H1 (cell line): Measurements from ENCODE around the gene SPARC. TPM values are rescaled to one million over a fixed set of nuclear protein-coding genes. Genes with fewer than 3 reads are reported as not detected.

ENCODE experiments used
- CTCF ChIA-PET: fragments of 300-600 bp; sonication (Branson Sonifier 250); formaldehyde crosslinking; loops from one replicate; lab custom pipeline; 2021; ENCODE audit not compliant: partially characterized antibody; lab: Charles Lee
- POLR2A ChIA-PET: fragments of 300-600 bp; sonication (Branson Sonifier 250); formaldehyde crosslinking; loops from one replicate; lab custom pipeline; 2021; ENCODE audit warnings: inconsistent platforms; ENCODE audit not compliant: partially characterized antibody; lab: Charles Lee
- DNase-seq, 2 experiments: peaks; one replicate each; pipeline versions ENCODE4 v3.0.0 to v3.0.0-alpha.2; 2010 to 2022; ENCODE audit warnings: low spot score in 2 of 2, low read depth in 1 of 2, mixed read lengths in 1 of 2
- FAIRE-seq: peaks from 2 replicates; lab custom pipeline; 2011; peaks lifted over from hg19 to GRCh38; lab: Jason Lieb, UNC
- H2AFZ ChIP-seq: 2 replicates; pipeline ENCODE4 v1.8.1; 2012; ENCODE audit warnings: low read length, inconsistent platforms
- H2AK5ac ChIP-seq: 2 replicates; pipeline ENCODE4 v1.6.1; 2013; ENCODE audit warnings: low read depth, low read length
- H2BK120ac ChIP-seq: replicated peaks from 2 replicates; pipeline ENCODE3; 2013; ENCODE audit warnings: low read depth, low read length, inconsistent platforms
- H2BK12ac ChIP-seq: 2 replicates; pipeline ENCODE4 v1.6.1; 2013; ENCODE audit warnings: low read depth, low read length
- H2BK15ac ChIP-seq: 2 replicates; pipeline ENCODE4 v1.6.1; 2013; ENCODE audit warnings: low read length
- H2BK20ac ChIP-seq: 2 replicates; pipeline ENCODE4 v1.6.1; 2013; ENCODE audit warnings: low read length
- H2BK5ac ChIP-seq: 2 replicates; pipeline ENCODE4 v1.6.1; 2013; ENCODE audit warnings: low read depth, low read length
- H3K14ac ChIP-seq: 2 replicates; pipeline ENCODE4 v1.6.1; 2013; ENCODE audit warnings: inconsistent platforms; ENCODE audit not compliant: insufficient read length
- H3K18ac ChIP-seq: 2 replicates; pipeline ENCODE4 v1.6.1; 2013; ENCODE audit warnings: low read length; ENCODE audit errors: extremely low read depth
- H3K23ac ChIP-seq: 2 replicates; pipeline ENCODE4 v1.6.1; 2013; ENCODE audit warnings: inconsistent platforms; ENCODE audit not compliant: insufficient read length
- H3K23me2 ChIP-seq: 2 replicates; pipeline ENCODE4 v1.6.1; 2013; ENCODE audit warnings: low read depth, low read length
- H3K27ac ChIP-seq: 2 replicates; pipeline ENCODE4 v1.6.1; 2011; ENCODE audit warnings: low read depth, low read length, inconsistent platforms
- H3K27me3 ChIP-seq, 4 experiments: replicated peaks in 1 of 4; 1 replicate in 1 of 4; 2 replicates in 3 of 4; pipeline versions ENCODE4 v1.6.1 to v1.8.1; 2011 to 2013; ENCODE audit warnings: low read length in 3 of 4, mild to moderate bottlenecking in 3 of 4, inconsistent platforms in 2 of 4, mixed read lengths in 2 of 4, moderate library complexity in 1 of 4; ENCODE audit not compliant: control insufficient read depth in 3 of 4, insufficient read depth in 3 of 4; ENCODE audit errors: extremely low read depth in 1 of 4
- H3K36me3 ChIP-seq, 4 experiments: 2 replicates each; pipeline versions ENCODE4 v1.6.1 to v1.8.1; 2011 to 2013; ENCODE audit warnings: mild to moderate bottlenecking in 4 of 4, low read length in 3 of 4, moderate library complexity in 2 of 4, control low read depth in 1 of 4, inconsistent platforms in 1 of 4; ENCODE audit not compliant: insufficient read depth in 4 of 4, control insufficient read depth in 2 of 4
- H3K4ac ChIP-seq: replicated peaks from 2 replicates; pipeline ENCODE3; 2013; ENCODE audit warnings: low read length, low read depth, mixed read lengths, inconsistent platforms; ENCODE audit not compliant: insufficient read length
- H3K4me1 ChIP-seq, 4 experiments: replicated peaks in 1 of 4; 1 replicate in 1 of 4; 2 replicates in 3 of 4; pipeline versions ENCODE4 v1.6.1 to v1.8.1; 2011 to 2013; ENCODE audit warnings: low read length in 3 of 4, inconsistent platforms in 2 of 4, mixed read lengths in 1 of 4; ENCODE audit not compliant: insufficient read depth in 4 of 4, control insufficient read depth in 3 of 4
- H3K4me2 ChIP-seq, 2 experiments: 2 replicates each; pipeline versions ENCODE4 v1.6.1 to v1.8.1; 2011 to 2013; ENCODE audit warnings: low read depth in 2 of 2, low read length in 2 of 2, control low read depth in 1 of 2, inconsistent platforms in 1 of 2, mild to moderate bottlenecking in 1 of 2; ENCODE audit not compliant: insufficient read depth in 1 of 2
- H3K4me3 ChIP-seq, 4 experiments: fragments of 200-600, 300-600 bp in 1 of 4; sonication (generic), shearing (Covaris generic), sonication (Bioruptor Twin) in 1 of 4; 2 replicates each; pipeline versions ENCODE4 v1.5.1 to v1.8.1; 2011 to 2016; ENCODE audit warnings: low read length in 4 of 4, low read depth in 3 of 4, control low read depth in 2 of 4, inconsistent platforms in 2 of 4, mild to moderate bottlenecking in 2 of 4, mixed read lengths in 1 of 4, moderate library complexity in 1 of 4; ENCODE audit not compliant: insufficient read depth in 2 of 4; ENCODE audit errors: extremely low read depth in 1 of 4
- H3K56ac ChIP-seq: replicated peaks from 2 replicates; pipeline ENCODE3; 2013; ENCODE audit warnings: low read depth, mild to moderate bottlenecking, mixed read lengths, low read length, inconsistent platforms; ENCODE audit not compliant: insufficient read length
- H3K79me1 ChIP-seq: 2 replicates; pipeline ENCODE4 v1.6.1; 2013; ENCODE audit warnings: low read depth, low read length, control low read depth
- H3K79me2 ChIP-seq, 2 experiments: 2 replicates each; pipeline versions ENCODE4 v1.6.1 to v1.8.1; 2012 to 2013; ENCODE audit warnings: low read length in 2 of 2, mild to moderate bottlenecking in 2 of 2, inconsistent platforms in 1 of 2; ENCODE audit not compliant: insufficient read depth in 2 of 2, control insufficient read depth in 1 of 2
- H3K9ac ChIP-seq, 4 experiments: replicated peaks in 1 of 4; 1 replicate in 1 of 4; 2 replicates in 3 of 4; pipeline versions ENCODE4 v1.6.1 to v1.8.1; 2011 to 2013; ENCODE audit warnings: low read depth in 3 of 4, low read length in 3 of 4, control low read depth in 2 of 4, mild to moderate bottlenecking in 2 of 4, moderate library complexity in 2 of 4, inconsistent platforms in 1 of 4; ENCODE audit errors: extremely low read depth in 1 of 4
- H3K9me3 ChIP-seq, 2 experiments: 2 replicates each; pipeline versions ENCODE4 v1.6.1 to v1.8.1; 2012 to 2013; ENCODE audit warnings: mild to moderate bottlenecking in 2 of 2, moderate library complexity in 2 of 2, control low read depth in 1 of 2, inconsistent platforms in 1 of 2, low read depth in 1 of 2, low read length in 1 of 2, mixed read lengths in 1 of 2; ENCODE audit not compliant: insufficient read depth in 2 of 2
- H4K20me1 ChIP-seq, 2 experiments: replicated peaks in 1 of 2; 2 replicates each; pipeline versions ENCODE3 to v1.8.1; 2011 to 2013; ENCODE audit warnings: inconsistent platforms in 2 of 2, low read length in 2 of 2, mild to moderate bottlenecking in 1 of 2; ENCODE audit not compliant: insufficient read depth in 2 of 2, control insufficient read depth in 1 of 2
- H4K5ac ChIP-seq: 2 replicates; pipeline ENCODE4 v1.6.1; 2013; ENCODE audit warnings: low read length, low read depth, mixed read lengths, inconsistent platforms; ENCODE audit not compliant: insufficient read length
- H4K8ac ChIP-seq: 2 replicates; pipeline ENCODE4 v1.8.0; 2013; ENCODE audit warnings: mild to moderate bottlenecking, moderate library complexity, low read length, inconsistent platforms; ENCODE audit not compliant: insufficient read depth; ENCODE audit errors: extremely low read depth
- H4K91ac ChIP-seq: replicated peaks from 2 replicates; pipeline ENCODE3; 2013; ENCODE audit warnings: low read length, mixed read lengths, inconsistent platforms; ENCODE audit not compliant: insufficient read length
- ATF3 ChIP-seq: IDR thresholded peaks from 2 replicates; pipeline ENCODE4 v1.6.1; 2011; ENCODE audit warnings: low read depth, mild to moderate bottlenecking, low read length; ENCODE audit not compliant: insufficient read depth
- SP2 ChIP-seq: IDR thresholded peaks from 2 replicates; pipeline ENCODE4 v1.6.1; 2012; ENCODE audit warnings: mild to moderate bottlenecking, low read length, inconsistent platforms
- WGBS, 2 experiments: shearing (Covaris generic) in 1 of 2; methylation state at CpG; one replicate each; pipeline versions ENCODE4 v1.1.6 to v1.1.7; 2013 to 2015; ENCODE audit warnings: low lambda C conversion rate in 2 of 2, mixed read lengths in 2 of 2, inconsistent platforms in 1 of 2, low coverage in 1 of 2, missing lambda C conversion rate in 1 of 2; ENCODE audit not compliant: insufficient replicate concordance in 2 of 2, insufficient coverage in 1 of 2, insufficient read length in 1 of 2; ENCODE audit errors: extremely low coverage in 1 of 2, missing lambda C conversion rate in 1 of 2; 5-methylcytosine and 5-hydroxymethylcytosine counted together
- polyA plus RNA-seq, 7 experiments: library from polyadenylated mRNA; depleted of rRNA in 3 of 7; stranded (reverse) in 5 of 7; unstranded in 2 of 7; fragments of >200 nt in 5 of 7; fragments of 200-250 nt in 2 of 7; gene quantifications; 1 replicate in 5 of 7; 2 replicates in 1 of 7; 4 replicates in 1 of 7; pipeline versions ENCODE4 v1.2.1 to v1.2.3, GENCODE V29; 2011 to 2013; ENCODE audit warnings: missing spikeins in 2 of 7, mixed read lengths in 2 of 7
- total RNA-seq: library from RNA; stranded (reverse); fragmentation: NEBNext Ultra II Directional; extraction: Animal tissue kit (Norgen Biotek cat#: 25700); gene quantifications from 2 replicates; pipeline ENCODE4 v1.2.1, GENCODE V29; 2021

SPARC gene
- total and polyA plus RNA-seq, 2 of the 8 experiments (the other 6 are each of a cell fraction or from before 2014, with no cell fraction given): 375 to 438 TPM

- Histone ChIP-seq H2BK20ac (no peak overlapping the region), H3K14ac (no peak overlapping the region), H4K91ac (no peak overlapping the region), H2BK12ac (no peak overlapping the region), H3K4me1 (peaks cover 0 to 5% (median 2%) of the 10 kb centered on the region in 4 experiments; a peak in 2 of 7 replicates), H2BK5ac (peak overlapping the region; percentile 18; the same call in 1 of the 2 replicates), H4K20me1 (no peaks in the 10 kb centered on the region), H2AK5ac (no peak overlapping the region), H4K5ac (no peak overlapping the region), H3K79me1 (no peaks in the 10 kb centered on the region), H3K9ac (no peak overlapping the region), H3K18ac (no peak overlapping the region), H3K9me3 (no peaks in the 10 kb centered on the region), H3K23me2 (no peaks in the 10 kb centered on the region), H4K8ac (no peak overlapping the region), H3K27me3 (no peaks in the 10 kb centered on the region; a peak in 1 of 7 replicates), H2BK15ac (no peak overlapping the region), H3K36me3 (no peaks in the 10 kb centered on the region), H2AFZ (no peak overlapping the region), H2BK120ac (no peak overlapping the region), H3K27ac (no peak overlapping the region), H3K4ac (no peak overlapping the region), H3K79me2 (no peaks in the 10 kb centered on the region), H3K23ac (no peak overlapping the region), H3K4me2 (no peak overlapping the region), H3K4me3 (no peak overlapping the region), H3K56ac (no peak overlapping the region)
- CTCF ChIA-PET: interaction anchor here (0.9 to 2.1 kb wide), 6 partner anchors 12 to 185 kb away, joined by 3 to 7 read pairs (median 6); partner anchors contain the start of gene SLC36A1
- POLR2A ChIA-PET: interaction anchor here (0.6 kb wide), 1 partner anchor 285 kb away, joined by 4 read pairs; no protein-coding TSS in a partner anchor
- 86% methylated on average over 8 of the region's 8 CpGs; no CpG with 5 or more reads in 1 of the 2 experiments for WGBS, 2 experiments
- no peak for DNase-seq
- no peak for FAIRE-seq
- TF ChIP-seq ATF3 (no peak), SP2 (no peak)
Measured at GRCh38 chr5:151632941-151633340, 53.8 kb downstream of the SPARC start.
